Choroid plexus epithelial cell (primary cell): ENCODE measurements around the gene ADAM11.
"Not testable (repeated sequence)": the region's sequence is repeated elsewhere in the genome, so short reads cannot be mapped to it uniquely, and the experiment has no call there.

Source experiments
- DNase-seq: peaks from one replicate; pipeline ENCODE4 v3.0.0-alpha.2; 2010; ENCODE audit warnings: low read depth
- H3K4me3 ChIP-seq: 2 replicates; pipeline ENCODE4 v1.5.1; 2011; ENCODE audit warnings: low read depth, mild to moderate bottlenecking, control low read depth, low read length, moderate library complexity
- TF ChIP-seq, protein P1 (sequence below): conservative IDR thresholded peaks from 2 replicates; pipeline ENCODE4 v1.5.1; 2011; ENCODE audit warnings: low read depth, mild to moderate bottlenecking, control low read depth, inconsistent platforms, low read length, moderate library complexity

ADAM11 gene, protein sequence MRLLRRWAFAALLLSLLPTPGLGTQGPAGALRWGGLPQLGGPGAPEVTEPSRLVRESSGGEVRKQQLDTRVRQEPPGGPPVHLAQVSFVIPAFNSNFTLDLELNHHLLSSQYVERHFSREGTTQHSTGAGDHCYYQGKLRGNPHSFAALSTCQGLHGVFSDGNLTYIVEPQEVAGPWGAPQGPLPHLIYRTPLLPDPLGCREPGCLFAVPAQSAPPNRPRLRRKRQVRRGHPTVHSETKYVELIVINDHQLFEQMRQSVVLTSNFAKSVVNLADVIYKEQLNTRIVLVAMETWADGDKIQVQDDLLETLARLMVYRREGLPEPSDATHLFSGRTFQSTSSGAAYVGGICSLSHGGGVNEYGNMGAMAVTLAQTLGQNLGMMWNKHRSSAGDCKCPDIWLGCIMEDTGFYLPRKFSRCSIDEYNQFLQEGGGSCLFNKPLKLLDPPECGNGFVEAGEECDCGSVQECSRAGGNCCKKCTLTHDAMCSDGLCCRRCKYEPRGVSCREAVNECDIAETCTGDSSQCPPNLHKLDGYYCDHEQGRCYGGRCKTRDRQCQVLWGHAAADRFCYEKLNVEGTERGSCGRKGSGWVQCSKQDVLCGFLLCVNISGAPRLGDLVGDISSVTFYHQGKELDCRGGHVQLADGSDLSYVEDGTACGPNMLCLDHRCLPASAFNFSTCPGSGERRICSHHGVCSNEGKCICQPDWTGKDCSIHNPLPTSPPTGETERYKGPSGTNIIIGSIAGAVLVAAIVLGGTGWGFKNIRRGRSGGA

DNA sequence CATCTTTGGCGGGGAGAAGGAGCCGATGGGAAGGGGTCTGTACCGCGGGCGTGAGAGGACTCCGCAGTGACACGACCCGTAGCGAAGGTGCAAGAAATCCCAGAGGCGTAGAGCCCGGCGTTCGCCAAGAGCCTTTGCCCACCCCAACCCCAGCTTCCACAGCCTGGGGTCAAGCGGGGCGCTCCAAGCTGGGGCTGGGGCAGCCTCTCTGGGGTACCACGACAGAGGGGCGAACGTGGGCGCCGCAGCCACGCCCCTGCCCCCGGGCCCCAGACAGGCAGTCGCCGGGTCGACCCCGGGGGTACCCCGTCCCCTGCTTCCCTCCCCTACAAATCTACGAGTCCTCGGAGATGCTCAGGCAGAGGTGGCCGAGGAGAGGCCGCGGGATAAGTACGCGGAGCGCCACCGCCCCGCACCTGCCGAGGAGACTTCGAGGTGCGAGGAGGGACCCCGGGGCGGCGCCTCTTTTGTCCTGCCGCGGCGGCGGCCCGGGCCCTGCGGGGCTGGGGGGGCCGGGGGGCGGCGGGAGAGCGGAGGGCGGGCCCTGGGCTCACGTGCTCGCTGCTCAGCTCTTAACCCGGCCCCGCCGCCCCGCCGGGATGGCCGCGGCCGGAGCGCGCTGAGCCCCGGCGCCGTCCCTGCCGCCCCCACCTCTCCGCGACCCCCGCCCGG, at the start of gene ADAM11:
ADAM11 (plus strand) TSS at position 575 of the 672 bp plus-strand sequence. CDS start 212 bp downstream, outside the sequence.
- TF ChIP-seq, protein P1, sequence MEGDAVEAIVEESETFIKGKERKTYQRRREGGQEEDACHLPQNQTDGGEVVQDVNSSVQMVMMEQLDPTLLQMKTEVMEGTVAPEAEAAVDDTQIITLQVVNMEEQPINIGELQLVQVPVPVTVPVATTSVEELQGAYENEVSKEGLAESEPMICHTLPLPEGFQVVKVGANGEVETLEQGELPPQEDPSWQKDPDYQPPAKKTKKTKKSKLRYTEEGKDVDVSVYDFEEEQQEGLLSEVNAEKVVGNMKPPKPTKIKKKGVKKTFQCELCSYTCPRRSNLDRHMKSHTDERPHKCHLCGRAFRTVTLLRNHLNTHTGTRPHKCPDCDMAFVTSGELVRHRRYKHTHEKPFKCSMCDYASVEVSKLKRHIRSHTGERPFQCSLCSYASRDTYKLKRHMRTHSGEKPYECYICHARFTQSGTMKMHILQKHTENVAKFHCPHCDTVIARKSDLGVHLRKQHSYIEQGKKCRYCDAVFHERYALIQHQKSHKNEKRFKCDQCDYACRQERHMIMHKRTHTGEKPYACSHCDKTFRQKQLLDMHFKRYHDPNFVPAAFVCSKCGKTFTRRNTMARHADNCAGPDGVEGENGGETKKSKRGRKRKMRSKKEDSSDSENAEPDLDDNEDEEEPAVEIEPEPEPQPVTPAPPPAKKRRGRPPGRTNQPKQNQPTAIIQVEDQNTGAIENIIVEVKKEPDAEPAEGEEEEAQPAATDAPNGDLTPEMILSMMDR: no peak
- DNase-seq: no peak
- peak within 1 kb of the TSS; percentile 37 for H3K4me3 ChIP-seq

DNA sequence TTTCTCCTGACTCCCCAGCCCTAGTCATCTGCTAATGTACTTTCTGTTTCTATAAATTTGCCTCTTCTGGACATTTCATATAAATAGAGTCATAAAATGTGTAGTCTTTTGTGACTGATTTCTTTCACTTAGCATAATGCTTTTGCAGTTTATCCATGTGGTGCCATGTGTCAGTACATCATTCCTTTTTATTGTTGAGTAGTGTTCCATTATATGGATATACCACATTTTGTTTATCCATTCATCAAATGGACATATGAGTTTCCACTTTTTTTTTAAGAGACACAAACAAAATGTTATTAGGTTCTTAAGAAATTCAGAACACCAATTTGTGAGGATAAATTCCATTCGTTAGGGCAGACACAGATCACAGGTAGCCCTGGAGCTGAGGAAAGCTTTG, 39.3 kb upstream of the ADAM11 start:
- TF ChIP-seq, protein P1: no peak
- no peak for DNase-seq
- no peak overlapping the region for H3K4me3 ChIP-seq

DNA sequence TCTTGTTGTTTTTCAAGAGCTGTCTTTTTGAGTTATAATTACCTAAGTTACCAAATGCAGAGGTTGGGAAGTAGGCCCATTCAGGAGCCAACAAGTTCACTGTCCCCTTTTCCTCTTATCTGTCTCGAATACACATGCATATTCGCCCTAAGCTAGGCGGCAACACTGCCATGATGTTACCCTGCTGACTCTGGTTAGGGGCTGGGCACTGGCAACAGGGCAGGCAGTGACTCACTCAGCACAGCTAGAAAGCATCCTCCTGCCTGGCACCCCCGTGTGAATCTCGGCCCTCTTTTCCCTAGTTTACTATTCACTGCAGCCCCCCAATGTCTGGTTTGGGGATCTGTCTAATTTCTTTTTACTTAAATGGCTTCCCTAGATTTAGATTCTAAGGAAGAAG, 36.5 kb upstream of the ADAM11 start:
- no peak for DNase-seq
- TF ChIP-seq, protein P1: no peak
- no peak overlapping the region for H3K4me3 ChIP-seq

DNA sequence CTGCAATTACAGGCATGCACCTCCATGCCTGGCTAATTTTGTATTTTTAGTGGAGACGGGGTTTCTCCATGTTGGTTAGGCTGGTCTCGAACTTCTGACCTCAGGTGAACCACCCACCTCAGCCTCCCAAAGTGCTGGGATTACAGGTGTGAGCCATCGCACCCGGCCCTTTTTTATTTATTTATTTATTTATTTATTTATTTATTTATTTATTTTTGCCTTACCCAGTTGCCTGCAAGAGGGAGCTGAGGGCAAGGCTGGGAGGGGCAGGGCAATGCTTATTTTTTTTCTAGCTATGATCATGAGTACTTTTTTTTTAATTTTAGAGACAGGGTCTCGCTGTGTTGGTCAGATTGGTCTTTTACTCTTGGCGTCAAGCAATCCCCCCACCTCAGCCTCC, 32.7 kb upstream of the ADAM11 start:
- H3K4me3 ChIP-seq, DNase-seq: not testable (repeated sequence)

DNA sequence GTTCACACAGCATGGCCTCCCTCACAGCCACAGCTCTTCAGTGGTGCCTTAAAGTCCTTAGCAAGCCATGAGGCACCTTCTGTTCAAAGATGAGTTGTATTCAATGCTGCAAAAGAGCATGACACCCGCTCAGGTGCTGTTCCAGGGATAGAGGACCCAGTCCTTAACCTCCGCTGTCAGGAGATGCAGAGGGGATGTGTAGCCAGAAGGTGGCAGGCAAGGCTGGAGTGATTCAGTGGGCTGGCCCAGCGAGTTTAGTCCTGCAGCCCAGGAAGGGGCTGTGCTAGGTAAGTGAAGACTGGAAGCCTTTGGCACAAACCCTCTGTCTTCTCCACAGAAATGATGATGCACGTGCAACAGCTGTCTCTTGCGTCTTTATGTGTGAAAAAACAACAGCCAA, 25.0 kb upstream of the ADAM11 start:
- no peak overlapping the region for H3K4me3 ChIP-seq
- TF ChIP-seq, protein P1: peak; percentile 69
- DNase-seq: peak; percentile 56

DNA sequence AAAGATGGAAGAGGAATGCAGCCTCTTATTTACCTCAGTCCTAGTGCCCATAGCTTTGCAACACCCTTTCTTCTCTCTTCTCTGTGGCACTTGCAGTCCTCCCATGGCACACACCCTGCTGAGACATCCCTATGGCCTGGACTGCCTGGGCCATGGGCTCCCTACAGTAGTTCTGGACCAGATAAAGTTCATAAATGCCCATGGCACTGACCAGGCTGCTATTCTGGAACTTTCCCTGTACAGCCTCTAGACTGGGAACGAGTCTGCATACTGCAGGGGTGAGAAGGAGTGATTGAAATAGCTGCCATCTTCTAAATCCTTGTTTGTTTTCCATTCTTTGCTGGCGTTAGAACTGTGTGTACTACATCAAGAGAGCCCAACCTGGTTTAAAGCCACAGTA, 24.5 kb upstream of the ADAM11 start:
- no peak for DNase-seq
- no peak overlapping the region for H3K4me3 ChIP-seq
- TF ChIP-seq, protein P1: no peak
